HEK293T (cell line): ENCODE measurements around the gene CEP89.
"Not testable (repeated sequence)": the region's sequence is repeated elsewhere in the genome, so short reads cannot be mapped to it uniquely, and the experiment has no call there.

Experiments used
- BHLHE40 ChIP-seq: fragments of 450-650 bp; IDR thresholded peaks from 2 replicates; pipeline ENCODE4 v1.6.1; 2016; ENCODE audit warnings: mild to moderate bottlenecking, moderate library complexity, borderline replicate concordance
- CTBP1 ChIP-seq: fragments of 450-650 bp; IDR thresholded peaks from 2 replicates; pipeline ENCODE4 v1.6.1; 2016; ENCODE audit warnings: borderline replicate concordance
- FOXA1 ChIP-seq: fragments of 450-650 bp; IDR thresholded peaks from 2 replicates; pipeline ENCODE4 v1.6.1; 2016; ENCODE audit warnings: mild to moderate bottlenecking
- FOXK2 ChIP-seq: fragments of 450-650 bp; IDR thresholded peaks from 2 replicates; pipeline ENCODE4 v1.6.1; 2016; ENCODE audit warnings: mild to moderate bottlenecking
- FOXM1 ChIP-seq: fragments of 450-650 bp; IDR thresholded peaks from 2 replicates; pipeline ENCODE4 v1.6.1; 2017; ENCODE audit warnings: mild to moderate bottlenecking, borderline replicate concordance
- HDGF ChIP-seq: fragments of 450-650 bp; IDR thresholded peaks from 2 replicates; pipeline ENCODE4 v1.6.1; 2017; ENCODE audit warnings: antibody characterized with exemption, borderline replicate concordance
- L3MBTL2 ChIP-seq: fragments of 450-650 bp; conservative IDR thresholded peaks from 2 replicates; pipeline ENCODE4 v1.6.1; 2016; ENCODE audit warnings: mild to moderate bottlenecking
- NFRKB ChIP-seq: fragments of 450-650 bp; IDR thresholded peaks from 2 replicates; pipeline ENCODE4 v1.6.1; 2016; ENCODE audit warnings: mild to moderate bottlenecking, moderate library complexity
- PKNOX1 ChIP-seq: fragments of 450-650 bp; IDR thresholded peaks from 2 replicates; pipeline ENCODE4 v1.6.1; 2016
- SP1 ChIP-seq: fragments of 450-650 bp; IDR thresholded peaks from 2 replicates; pipeline ENCODE4 v1.6.1; 2017
- TARDBP ChIP-seq: fragments of 450-650 bp; IDR thresholded peaks from 2 replicates; pipeline ENCODE4 v1.6.1; 2016

DNA sequence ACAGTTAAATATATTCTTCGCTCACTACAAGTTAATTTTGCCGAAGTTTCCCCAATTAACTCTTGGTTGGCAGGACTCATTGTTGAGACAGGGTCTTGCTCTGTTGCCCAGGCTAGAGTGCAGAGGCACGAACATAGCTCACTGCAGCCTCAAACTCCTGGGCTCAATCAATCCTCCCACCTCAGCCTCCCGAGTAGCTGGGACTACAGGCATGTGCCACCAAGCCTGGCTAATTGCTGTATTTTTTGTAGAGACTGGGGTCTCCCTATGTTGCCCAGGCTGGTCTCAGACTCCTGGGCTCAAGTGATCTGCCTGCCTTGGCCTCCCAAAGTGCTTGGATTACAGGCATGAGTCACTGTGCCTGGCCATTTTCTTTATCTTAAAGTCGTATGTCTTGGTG, 86.5 kb downstream of the CEP89 start:
- TF ChIP-seq TARDBP, HDGF, FOXK2, PKNOX1, FOXM1, BHLHE40, FOXA1, SP1, NFRKB, CTBP1, L3MBTL2: not testable (repeated sequence)
